GM18520 (cell line): ENCODE data around the gene MORN1.

Source experiments
- ATAC-seq: cut with Tn5 transposase; IDR thresholded peaks from one replicate; pipeline ENCODE4 v1.9.1; 2021; ENCODE audit not compliant: unreplicated experiment

MORN1 gene

GRCh38 chr1:2324553-2325366 is 66.6 kb downstream of the MORN1 start:
- ATAC-seq, result no peak

- no peak for ATAC-seq
Measured at GRCh38 chr1:2323451-2323974, 67.8 kb downstream of the MORN1 start.

DNA sequence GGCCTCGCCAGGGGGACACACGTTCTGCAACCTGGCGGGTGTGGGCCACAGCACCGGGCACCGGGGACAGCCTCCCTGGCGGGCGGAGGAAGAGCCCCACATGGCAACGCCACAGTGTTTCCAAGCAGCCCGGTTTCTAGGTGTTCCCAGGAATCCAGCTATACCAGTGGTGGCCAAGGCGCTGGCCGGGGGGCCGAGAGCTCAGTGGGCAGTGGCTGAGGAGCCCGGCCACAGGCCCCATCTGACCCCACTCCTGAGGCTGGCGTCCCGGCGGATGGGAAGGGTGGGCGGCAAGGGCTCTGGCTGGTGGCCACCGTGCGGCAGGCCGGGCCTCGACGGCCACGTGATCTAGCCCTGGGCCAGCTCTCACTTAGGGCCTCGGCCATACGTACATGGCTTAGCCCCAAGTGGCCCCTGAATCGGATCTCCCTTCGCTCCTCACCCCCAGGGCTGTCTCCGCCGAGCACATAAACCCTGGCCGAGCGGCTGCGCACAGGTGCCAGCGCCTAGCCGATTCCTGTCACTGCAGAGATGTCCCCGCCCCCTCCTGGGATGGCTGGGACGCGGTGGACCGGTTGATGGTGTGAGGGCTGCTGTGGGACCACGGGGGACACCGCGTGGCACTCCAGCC is 68.7 kb downstream of the MORN1 start:
- no peak for ATAC-seq

- no peak for ATAC-seq
Measured at GRCh38 chr1:2322065-2322571, 69.2 kb downstream of the MORN1 start.

DNA sequence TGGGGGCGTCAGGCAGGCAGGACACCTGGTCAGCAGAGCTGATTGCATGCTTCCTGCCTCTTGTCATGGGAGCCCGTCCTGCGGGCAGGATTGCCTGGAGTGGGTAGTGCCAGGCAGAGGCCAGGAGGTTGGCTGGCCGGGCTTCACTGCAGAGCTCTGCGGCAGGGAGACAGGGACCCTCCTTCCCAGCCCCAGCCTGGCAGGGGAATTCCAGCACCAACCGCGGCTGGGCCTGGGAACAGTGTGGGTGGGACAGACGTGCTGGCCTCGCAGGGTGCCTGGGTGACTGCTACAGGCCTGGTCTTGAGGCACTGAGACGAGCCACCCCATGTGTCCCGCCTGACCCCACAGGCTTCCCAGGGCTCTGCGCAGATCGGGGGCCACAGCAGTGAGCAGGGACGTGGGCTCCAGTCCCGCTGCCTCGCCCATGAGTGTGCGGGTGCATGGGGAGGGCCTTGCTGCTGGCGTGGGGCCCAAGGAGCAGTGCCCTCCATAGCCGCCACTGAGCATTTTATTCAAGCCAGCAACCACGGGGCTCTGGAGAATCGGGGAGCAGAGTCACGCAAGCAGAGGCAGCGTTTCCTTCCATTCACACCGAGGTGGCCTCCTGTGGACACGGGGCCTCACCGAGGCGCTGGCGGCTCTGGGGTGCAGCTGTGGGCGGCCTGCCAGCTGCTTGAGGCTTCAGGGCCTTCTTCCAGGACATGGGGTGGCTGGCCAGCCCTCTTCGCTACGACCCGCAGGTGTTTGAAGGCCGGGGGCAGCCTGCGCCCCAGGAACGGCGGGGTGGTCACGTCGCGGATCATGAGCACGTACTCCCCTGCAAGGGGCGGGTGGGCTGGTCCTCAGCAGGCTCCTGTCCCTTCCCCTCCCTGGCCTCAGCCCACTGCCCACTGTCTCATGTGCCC is 70.3 kb downstream of the MORN1 start:
- ATAC-seq, result no peak

DNA sequence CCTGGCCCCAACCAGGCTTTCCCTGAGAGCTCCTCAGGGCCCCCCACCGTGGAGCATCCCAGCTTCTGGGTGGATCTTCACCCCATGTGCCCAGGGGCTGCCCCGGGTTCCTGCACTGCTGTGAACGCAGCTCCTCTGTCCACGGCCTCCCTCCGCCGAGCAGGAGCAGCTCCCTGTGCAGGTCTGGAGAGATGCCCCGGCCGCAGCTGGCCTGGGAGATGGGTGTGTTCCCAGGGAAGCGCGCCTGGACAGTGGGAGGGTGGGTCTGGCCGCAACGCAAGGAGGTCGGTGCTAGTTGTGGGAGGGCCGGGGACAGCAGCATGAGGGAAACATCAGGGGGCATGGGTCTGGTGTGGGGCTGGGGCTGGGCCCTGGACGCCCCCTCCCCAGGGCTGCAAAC is 71.3 kb downstream of the MORN1 start:
- no peak for ATAC-seq

GRCh38 chr1:2319291-2319690 is 72.1 kb downstream of the MORN1 start:
- no peak for ATAC-seq

GRCh38 chr1:2318314-2319278 is 72.8 kb downstream of the MORN1 start:
- no peak for ATAC-seq

- no peak for ATAC-seq
Measured at GRCh38 chr1:2317230-2318065, 73.9 kb downstream of the MORN1 start.

- ATAC-seq, result no peak
Measured at GRCh38 chr1:2316451-2316961, 74.8 kb downstream of the MORN1 start.

DNA sequence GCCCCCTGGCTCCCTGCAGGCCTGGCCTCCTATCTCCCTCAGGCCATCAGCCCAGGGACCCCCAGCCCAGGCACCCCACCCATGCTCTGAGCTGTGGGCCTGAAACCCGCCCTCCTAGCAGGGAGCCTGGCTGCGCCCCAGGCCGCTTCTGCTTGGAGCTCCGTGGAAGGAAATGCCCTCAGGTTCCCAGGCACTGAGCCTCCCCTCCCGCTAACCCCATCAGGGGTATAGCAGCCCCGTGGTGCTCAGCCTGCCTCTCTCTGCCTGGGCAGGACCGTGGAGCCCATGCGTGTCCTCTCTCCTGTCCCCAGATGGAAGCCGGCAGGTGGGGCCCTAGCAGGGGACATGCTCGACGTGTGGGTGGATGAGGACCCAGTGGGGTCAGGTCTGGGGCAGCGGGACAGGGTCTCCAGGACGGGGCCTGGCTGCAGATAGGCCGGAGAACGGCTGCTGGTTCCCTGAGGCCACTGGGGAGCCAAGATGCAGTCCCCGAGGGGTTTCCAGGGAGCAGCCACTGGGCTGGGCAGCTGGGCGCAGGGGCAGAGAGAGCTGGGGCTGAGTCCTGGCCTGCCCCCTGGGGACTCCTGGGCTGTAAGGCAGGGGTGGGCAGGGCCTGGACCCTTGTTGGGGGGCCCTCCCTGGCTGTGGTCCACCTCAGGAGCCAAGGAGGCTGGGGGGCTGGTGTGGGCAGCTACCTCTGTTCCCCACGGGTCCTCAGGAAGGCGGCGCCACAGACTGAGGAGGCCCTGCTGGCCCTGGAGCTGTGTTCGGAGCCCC is 75.5 kb downstream of the MORN1 start:
- ATAC-seq, result no peak

DNA sequence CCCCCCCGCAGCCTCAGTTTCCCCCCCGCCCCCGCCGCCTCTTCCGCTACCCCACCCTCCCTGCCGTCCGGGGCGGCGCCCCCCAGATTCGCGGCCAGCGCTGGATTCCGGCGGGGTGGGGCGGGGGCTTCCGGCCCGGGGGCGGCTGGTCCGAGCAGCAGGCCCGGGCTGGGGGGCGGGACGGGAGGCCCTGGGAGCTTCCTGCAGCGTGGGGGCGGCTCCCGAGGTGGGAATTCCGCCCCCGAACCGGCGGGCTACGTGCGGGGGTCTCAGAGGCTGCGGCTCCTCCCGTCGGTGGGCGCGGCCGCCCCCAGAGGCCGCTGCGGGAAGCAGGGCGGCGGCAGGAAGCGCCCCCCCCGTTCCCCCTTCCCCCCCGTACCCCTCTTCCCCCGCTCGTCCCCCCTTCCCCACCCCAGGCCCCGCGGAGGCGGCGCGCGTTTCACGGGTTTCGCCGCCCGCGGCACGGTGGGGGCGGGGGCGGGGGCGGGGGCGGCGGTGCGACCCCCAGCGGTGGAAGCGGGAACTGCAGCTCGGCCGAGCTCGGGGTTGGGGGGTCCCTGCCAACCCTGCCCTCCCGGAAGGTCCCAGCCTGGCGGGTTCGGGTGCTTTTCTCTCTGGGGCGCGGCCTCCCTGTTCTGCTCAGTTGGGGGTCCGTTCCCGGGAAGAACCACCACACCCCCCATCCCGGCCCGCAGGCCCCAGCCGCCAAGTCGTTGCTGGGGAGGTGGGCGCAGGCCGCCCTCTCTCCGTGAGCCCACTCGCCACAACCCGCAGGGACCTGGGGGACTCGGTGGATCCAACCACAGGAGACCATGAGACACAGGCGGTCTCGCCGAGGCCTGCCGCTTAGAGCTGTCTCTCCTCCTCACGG is 76.3 kb downstream of the MORN1 start:
- no peak for ATAC-seq

DNA sequence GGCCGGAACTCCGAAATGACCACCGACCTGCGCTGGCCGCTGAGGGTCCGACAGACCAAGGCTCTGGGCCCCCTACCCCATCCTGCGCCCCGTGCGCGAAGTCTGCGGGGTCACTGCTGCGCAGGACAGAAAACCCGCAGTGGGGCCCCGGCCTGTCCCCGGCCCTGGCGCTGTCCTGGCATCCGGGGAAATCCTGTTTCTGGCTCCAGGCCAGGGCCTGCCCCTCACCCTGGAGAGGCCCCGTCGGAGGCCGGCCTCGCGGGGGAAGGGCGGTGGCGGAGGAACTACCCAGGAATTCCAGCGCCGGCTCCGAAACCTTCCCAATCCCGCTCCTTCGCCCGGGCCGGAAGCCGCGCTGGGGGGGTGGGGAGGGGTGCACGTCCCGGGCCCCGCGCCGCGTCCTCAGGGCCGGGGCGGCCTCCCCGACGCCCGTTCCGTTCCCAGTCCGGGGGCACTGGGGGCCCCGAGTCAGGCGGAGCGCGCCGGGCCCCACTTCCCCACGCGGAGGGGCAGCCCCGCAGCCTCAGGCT is 77.0 kb downstream of the MORN1 start:
- ATAC-seq, result no peak

GRCh38 chr1:2313651-2314261 is 77.6 kb downstream of the MORN1 start:
- ATAC-seq, result no peak

GRCh38 chr1:2312515-2313301 is 78.6 kb downstream of the MORN1 start:
- ATAC-seq, result no peak

DNA sequence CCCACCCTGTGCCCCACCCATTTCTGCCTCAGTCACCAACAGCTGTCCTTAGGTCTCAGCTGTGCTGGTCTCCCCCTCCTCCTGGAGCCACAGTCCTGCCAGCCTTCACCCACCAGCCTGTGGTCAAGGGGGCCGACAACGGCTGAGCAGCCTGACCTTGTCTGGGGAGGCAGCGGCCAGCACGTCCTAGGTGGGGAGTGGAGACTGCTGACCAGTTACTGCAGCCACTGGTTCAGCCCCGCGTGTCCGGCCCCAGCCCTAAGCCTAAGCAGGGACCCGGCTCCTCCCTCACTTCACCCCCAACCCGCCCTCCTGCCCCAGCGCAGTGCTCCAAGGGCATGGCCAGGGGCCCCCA is 79.2 kb downstream of the MORN1 start:
- no peak for ATAC-seq
